HFF-Myc (cell line): ENCODE results near the gene PRICKLE2.

Experiments used
- DNase-seq: peaks from one replicate; pipeline ENCODE4 v3.0.0-alpha.2; 2011; ENCODE audit warnings: low read depth; ENCODE audit errors: extremely low read depth
- H3K4me3 ChIP-seq: replicated peaks from 2 replicates; pipeline ENCODE4 v1.5.1; 2011; ENCODE audit warnings: low read depth, mild to moderate bottlenecking, control low read depth, low read length
- CTCF ChIP-seq: IDR thresholded peaks from 2 replicates; pipeline ENCODE4 v1.5.1; 2012; ENCODE audit warnings: mild to moderate bottlenecking, low read depth, low read length, control low read depth; ENCODE audit errors: missing control alignments

PRICKLE2 gene

GRCh38 chr3:64152086-64152485 is 73.2 kb downstream of the PRICKLE2 start:
- H3K4me3 ChIP-seq = no peak overlapping the region
- no peak for TF ChIP-seq CTCF
- DNase-seq = no peak

- DNase-seq = no peak
- no peak for TF ChIP-seq CTCF
- H3K4me3 ChIP-seq = no peak overlapping the region
Measured at GRCh38 chr3:64151342-64151871, 73.9 kb downstream of the PRICKLE2 start.

DNA sequence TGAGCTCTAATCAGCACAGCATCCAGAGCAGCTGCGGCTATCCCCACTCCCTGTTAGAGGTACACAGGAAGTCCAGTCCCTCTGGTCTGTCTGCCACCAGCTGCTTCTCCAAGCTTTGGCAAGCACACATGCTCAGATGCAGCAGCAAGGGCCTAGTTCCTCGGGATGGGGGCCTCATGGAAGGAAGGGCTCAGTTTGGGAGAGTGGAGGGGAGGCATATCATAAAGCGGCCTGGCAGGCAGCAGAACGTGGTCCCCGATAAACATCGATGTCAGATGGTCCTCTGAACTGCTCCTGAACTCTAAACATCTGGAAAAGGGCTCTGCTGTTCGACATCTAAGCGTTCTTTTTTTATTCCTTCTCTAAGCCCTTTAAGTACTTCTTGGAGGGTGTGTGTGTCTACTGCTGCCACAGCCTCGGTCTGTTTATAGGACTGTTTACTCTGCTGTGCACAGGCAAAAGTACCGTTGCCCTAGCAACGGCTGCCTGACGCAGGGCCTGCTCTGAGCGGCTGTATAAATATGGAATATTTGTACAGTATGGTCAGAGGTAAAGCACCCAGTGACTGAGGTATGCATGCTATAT is 74.6 kb downstream of the PRICKLE2 start:
- no peak overlapping the region for H3K4me3 ChIP-seq
- peak; percentile 78 for DNase-seq
- TF ChIP-seq CTCF = no peak

DNA sequence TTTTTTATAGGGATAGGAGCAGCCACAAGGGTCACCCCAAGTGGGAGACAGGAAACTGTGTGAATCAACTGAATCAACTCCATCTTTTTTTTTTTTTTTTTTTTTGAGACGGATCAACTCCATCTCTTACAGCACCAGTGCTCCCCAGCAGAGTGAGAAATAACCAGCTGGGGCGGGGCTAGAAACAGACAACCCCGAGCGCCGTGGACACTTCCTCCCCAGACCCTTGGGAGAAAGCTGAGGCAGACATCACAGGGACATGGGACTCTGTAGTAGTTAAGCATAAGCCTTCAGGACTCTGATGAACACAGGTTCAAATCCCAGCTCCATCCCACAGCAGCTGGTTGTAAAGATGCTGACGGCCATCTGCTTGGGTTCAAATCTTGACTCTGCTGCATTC is 75.4 kb downstream of the PRICKLE2 start:
- no peak overlapping the region for H3K4me3 ChIP-seq
- TF ChIP-seq CTCF = no peak
- DNase-seq = no peak

DNA sequence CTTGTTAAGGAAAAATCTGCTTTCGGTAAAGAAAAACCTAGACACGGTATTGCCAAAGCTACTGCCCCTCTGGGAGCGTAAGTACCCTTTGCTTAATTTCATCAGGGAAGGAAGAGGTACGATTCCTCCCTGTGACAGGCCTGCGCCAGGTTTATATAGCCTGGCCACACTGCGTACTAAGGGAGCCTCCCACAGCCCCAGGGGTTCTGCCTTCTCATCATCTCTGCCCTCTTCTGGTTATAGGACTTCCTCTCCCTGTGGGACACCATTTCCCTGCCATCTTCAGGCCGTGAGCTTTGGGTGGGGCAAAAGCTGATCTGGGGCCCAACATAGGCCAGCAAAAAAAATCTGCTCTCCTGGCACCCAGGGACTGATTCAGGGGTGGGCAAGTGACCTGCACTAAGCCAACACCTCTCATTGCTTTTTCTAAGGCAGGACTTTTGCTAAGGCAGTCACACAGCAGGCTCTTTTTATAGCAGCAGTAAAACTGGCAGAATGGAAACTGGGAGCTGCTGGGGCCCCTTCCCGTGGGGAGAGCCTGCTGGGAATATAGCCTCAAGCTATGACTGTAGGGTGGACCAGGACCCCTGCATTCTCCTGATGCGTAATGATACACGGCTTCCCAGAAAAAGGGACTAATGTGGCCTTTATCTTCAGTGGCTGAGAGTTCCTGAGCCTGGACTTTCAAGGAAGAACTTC is 76.2 kb downstream of the PRICKLE2 start:
- TF ChIP-seq CTCF = no peak
- H3K4me3 ChIP-seq = no peak overlapping the region
- no peak for DNase-seq

DNA sequence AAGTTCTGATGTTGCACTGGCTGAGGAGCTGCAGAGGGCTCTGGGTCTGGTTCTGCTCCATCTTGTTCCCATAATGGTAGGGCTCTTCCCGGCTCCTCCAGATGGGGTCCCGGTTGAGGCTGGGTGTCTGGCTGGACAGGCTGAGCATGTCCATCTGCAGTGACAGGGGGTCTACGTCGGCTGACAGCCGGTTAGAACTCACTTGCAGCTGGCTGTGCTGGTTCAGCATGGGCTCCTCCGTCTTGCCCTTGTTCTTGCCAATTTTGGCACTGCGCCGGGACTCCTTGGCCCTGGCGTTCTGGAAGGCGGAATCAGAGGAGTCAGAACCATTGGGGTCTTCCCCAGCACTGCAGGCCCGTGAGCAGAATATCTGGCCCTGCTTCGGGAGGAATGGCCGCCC is 78.1 kb downstream of the PRICKLE2 start:
- DNase-seq = no peak
- no peak for TF ChIP-seq CTCF
- no peak overlapping the region for H3K4me3 ChIP-seq
